ENCODE results near the gene GABRG3. TPM values are rescaled to one million over a fixed set of nuclear protein-coding genes. Genes with fewer than 3 reads are reported as not detected.

Gene GABRG3
- total RNA-seq, 1 donor from 2014 or later = not detected

DNA sequence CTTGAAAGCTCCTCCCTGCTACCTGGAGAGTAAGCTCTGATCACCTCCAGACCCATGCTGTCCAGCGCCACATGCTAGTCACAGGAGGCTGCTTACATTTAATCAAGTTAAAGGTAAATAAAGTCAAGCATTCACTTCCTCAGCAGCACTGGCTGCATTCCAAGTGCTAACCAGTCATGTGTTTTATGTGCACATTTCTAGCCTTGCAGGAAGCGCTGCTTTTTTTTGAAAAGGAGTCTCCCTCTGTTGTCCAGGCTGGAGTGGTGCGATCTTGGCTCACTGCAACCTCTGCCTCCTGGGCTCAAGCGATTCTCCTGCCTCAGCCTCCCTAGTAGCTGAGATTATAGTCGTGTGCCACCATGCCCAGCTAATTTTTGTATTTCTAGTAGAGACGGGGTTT lies 279.2 kb downstream of the GABRG3 start:
- ATAC-seq = no peak

DNA sequence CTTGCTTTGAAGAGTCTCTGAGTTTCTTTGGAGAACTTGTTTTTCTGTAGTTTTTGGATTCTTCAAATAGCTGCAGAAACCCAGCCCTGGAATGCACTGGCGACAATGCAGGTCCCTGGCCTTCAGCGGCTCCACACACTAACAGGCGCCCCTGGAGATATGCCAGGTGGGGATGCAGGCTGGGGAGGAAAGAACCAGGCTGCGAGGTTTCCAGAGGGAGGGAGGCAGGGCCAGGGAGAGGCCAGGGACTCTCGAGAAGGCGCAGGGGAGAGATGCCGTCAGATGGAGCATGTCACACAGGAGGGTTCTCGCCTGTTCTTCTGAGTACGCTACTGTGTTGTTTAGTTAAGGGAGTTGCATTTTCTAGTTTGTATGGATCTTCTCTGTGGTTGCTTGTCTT lies 283.1 kb downstream of the GABRG3 start:
- no peak for ATAC-seq

DNA sequence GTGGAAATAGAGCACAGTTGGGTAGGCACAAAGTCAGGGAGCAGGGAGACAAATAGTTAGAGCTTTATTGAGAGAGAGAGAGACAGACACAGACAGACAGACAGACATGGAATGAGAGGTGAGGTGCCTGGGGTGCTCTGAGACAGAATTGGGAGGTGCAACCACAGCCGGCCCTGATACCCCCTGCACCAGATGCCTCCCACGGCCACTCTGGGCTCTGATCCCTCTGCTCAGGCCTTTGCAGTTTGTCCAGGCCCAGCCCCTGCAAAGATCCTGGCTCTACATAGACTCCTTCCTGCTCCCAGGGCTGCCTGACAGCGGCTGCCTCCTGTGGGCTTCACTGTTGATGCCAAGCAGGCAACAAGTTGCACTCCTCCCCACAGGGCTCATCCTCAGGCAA lies 283.8 kb downstream of the GABRG3 start:
- ATAC-seq = no peak

DNA sequence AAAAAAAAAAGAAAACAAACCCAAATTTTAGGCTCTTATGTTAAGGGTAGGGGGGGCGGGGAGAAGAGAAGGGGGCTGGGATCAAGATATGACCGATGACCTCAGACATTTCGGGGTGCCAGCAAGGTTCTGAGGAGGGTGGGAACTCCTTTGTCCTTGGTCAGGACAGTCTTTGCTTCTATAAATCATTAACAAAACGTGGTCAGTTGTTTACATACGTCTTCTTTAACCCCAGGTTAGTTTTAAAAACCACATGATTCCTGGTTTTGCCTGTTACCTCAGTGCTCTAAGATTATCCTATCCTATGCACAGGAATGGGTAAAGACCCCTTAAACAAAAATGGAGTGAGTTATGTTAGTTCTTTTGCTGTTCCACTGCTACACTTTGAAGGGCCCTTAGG lies 285.5 kb downstream of the GABRG3 start:
- ATAC-seq = no peak

DNA sequence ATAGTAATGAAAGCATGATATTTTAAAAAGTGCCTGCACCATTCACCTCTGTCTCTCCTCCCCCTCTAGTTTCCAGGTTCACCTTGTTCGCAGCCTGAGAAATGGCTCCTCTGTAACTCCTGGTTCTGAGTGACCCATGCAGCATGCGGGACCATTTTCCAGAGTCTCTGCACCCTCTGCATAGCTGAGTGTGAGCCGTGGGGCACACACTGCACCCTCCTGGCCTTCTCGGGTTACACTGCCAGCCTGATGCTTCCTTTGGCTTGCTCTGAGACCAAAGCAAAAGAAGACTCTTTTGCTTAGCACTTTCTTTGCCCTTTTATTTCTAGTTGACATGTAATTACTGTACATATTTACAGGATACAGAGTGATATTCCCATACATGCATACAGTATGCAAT lies 287.3 kb downstream of the GABRG3 start:
- ATAC-seq = no peak

DNA sequence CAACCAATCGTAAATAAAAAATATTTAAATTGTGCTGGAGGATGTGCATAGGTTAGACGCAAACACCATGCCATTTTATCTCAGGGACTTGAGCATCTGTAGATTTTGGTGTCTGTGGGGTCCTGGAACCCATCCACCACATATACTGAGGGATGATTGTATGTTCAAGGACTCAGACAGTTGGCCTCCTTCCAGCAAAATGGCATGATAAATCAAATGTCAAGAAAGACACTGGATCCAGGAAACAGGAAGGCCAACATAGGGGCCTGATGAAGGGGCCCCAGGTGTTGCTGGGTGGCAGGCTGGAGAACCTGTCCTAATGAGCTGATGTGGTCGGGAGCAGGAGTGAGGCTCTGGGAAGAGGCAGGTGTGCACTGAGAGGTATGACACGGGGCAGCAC lies 289.5 kb downstream of the GABRG3 start:
- ATAC-seq = no peak

DNA sequence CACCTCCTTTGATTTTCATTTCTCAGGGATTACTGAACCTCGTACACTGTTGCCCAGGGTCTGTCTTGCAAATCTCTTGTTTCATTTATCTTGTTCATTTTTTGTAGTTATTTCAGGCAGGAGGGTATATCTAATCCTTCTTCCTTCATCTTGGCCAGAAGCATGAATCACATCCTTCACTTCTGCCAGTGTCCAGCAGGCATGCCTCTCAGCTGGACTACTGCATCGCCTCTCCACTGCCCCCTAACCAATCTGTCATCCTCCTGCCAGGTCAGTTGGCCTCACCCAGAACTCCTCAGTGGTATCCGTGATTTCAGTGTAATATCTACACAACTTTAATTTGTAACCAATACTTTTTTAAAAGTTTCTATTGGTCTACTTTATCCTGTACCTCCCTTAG lies 297.9 kb downstream of the GABRG3 start:
- ATAC-seq = no peak

DNA sequence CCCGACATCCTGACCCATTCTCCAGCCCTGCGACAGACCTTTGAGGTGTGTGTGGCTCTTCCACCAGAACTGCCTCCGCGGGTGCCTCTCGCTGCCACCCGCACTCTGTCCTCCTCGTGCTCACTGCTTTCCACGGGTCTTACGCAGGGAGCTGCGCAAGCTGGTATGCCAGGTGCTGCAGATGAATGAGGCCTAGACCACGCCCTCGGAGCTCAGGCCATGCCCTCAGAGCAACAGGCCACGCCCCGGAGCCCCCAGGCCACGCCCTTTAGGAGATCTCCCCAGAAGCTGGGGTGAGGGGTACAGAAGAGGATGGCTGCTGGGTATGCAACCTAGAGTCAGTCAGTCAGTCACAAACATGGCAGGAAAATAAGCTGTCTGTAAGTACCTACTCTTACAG lies 300.3 kb downstream of the GABRG3 start:
- ATAC-seq = no peak

DNA sequence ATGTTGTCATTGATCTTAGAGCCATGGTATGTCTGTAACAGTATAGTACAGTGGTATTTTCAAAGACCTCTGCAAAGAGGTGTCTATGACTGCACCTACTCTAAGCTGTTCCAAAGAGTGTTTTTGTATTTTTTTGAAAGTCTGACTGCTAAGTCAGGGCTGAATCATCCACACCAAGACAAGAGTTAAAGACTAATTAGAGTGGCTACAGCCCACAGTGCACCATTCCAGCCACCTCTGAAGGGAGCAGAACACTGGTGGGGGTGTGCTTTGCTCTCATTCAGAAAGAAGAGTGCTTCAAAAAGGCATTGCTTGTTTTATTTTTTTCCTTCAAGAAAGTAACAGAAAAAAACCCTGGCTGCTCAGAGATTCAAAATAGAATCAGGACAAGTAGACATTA lies 301.4 kb downstream of the GABRG3 start:
- ATAC-seq = no peak

DNA sequence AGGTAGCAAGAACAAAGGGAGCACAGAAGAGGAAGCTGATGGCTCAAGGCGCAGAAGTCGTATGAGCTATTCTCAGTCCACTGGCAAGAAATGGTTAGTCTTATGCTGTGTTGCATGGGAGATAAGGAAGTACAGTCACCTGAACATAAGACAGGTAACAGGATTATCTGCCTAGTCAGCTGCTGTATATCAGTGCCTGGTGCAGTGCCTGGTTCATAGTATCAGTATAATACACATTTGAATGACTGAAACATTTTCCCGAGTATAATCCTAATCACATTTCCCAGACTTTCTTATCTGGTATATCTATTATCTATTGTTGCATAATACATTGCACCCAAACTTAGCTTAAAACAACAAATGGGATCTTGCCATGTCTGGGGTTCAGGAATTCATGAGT lies 302.5 kb downstream of the GABRG3 start:
- ATAC-seq = no peak

DNA sequence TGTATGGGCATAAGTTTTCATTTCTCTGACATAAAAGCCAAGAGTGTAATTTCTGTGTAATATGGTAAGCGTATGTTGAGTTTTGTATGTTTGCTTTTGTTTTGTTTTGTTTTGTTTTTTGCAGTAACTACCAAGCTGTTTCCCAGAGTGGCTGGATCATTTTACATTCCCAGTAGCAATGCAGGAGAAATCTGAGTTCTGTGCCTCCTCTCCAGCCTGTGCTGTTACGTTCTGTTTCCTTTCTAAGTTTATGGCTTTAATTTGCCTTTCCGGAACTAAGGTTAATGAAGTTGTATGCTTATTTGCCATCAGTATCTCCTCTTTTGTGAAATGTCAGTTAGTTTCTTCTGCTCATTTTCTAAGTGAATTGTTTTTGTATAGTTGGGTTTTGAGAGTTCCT lies 307.8 kb downstream of the GABRG3 start:
- no peak for ATAC-seq

DNA sequence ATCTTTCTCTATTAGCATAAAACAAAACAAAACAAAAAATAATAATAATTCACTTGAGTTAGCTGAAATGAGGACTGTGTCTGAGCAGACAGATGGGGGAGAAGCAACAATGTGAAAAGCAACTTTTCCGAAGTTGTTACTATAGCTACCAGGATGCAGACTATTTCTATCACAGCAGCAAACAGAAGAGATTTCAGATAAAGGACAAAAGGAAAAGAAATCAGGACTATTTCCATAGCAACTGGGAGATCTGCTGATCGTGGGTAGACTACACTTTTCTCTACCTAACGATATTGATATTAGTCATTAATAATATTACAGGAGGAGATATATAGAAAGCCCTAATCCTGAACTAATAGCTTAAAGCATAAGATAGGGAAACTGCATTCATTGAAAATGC lies 321.7 kb downstream of the GABRG3 start:
- no peak for ATAC-seq

DNA sequence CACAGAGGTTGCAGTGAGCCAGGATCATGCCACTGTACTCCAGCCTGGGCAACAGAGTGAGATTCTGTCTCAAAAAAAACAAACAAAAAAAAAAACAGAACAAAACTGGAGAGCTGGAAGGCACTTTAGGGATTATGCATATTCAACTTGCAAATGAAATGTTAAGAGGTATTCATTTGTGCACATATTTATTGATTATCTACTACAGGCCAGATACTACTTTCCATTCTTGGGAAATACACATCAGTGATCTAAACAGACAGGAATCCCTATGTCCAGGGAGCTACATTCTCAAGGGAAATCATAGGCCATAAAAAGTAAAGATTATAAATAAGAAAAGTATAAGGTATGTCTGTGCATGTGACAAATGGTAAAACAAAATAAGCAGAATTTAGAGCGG lies 322.6 kb downstream of the GABRG3 start:
- no peak for ATAC-seq

DNA sequence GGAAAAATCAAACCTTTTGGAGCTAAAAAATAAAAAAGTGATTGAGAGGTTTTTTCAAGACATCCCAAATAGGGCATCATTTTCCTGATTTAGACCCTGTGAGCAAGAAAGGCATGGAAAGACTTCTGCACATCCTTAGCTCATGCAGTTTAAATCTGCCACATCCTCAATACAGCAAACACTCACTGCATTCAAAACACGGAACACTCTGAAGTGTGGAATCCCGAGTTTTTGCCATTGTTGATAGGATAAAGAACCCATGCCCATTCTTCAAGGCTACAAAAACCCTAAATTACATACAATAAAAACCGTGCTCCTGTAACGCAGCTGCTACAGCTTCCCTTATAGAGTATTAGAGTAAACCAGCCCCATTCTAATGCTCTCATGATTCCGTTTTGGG lies 346.8 kb downstream of the GABRG3 start:
- no peak for ATAC-seq

DNA sequence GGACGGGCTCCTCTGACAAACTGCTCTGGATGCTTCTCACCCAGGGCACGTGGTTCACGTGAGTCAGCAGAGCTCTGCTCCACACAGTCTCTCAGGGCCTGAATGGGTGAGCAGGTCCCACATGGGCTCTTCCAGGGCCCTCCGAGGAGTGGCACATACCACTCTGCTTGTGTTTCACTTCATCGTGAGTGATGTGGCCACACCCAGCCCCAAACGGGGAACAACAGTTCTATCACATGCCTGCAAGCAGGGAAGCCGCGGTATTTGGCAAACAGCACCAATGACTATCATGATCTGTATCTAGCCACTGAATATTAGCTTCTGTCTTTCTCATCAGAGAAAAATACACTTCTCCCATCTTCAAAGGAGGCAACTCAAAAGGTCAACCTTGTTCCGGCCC lies 352.8 kb downstream of the GABRG3 start:
- ATAC-seq = peak; percentile 36

DNA sequence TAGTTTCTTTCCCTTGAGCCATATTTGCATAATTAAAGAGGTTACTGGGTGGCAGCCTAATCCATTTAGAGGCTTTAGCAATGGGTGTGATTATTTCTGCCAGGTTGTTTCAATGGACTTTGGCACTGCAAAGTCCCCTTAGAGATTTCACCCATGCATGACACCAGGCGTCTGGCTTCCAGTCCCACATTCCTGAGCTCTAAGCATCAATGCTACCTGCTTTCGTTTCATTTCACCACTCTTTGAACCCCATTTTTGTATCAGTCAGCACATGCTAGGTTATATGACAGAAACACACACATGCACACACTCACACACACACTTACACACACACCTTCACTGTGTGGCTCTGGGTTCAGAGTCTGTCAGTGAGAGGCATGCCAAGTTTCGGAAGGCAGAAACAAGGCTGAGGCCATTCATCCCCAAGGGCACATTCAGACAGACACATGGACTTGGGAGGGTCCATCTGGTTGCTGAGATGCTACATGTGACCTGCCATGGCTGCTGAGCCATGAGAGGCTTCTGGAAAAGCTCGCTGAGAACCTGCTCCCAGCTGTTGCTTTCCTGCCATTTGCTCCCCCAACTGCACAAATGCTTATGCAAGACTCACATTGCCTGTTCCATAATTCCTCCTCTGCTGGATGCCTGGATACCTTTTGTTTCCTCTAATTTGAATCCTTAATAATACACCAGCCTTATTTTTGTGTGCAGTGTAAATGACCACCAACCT lies 354.1 kb downstream of the GABRG3 start:
- ATAC-seq = peak; percentile 8

DNA sequence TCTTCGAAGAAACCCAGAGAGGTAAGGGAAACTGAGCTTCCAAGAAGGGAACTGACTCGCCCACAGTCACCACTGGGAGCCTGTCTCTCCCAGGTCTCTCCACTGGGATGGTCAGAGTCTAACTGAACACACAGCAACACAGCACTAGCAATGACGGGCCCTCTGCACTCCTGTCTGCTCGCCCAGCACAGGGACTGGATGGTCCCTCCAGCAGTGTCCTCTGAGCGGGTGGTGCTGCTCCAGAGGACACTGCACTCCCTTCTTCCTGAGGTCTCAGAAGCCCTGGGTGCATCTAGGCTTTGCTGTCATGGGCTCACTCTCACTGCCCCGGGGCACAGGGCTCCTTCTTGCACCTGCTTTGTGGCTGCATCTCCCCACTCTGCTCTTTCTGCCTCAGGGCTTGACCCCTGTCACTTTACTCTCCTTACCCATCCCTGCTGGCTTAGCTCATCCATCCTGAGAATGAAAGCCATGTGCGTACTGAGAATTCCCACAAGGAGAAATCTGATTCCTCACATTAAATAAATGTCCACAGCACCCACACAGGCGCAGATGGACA lies 356.6 kb downstream of the GABRG3 start:
- ATAC-seq = no peak

DNA sequence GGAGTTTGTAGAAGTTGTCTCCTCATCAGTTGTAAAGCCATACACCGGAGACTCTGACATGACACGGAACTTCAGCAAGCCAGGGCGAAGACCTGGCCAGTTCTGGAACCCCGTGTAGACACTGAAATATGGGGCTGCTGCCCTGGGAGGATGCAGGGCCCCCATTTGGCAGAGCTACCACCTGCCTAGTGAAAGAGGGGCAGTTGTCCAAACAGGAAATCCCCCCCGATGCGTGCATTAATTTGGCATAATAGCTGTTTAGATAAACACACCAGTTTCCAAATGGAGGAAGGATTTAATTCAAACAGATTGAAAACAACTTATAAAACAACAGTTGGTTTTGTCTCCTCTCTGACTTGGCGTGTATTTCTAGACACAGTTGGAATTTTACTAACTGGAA lies 357.2 kb downstream of the GABRG3 start:
- ATAC-seq = no peak

DNA sequence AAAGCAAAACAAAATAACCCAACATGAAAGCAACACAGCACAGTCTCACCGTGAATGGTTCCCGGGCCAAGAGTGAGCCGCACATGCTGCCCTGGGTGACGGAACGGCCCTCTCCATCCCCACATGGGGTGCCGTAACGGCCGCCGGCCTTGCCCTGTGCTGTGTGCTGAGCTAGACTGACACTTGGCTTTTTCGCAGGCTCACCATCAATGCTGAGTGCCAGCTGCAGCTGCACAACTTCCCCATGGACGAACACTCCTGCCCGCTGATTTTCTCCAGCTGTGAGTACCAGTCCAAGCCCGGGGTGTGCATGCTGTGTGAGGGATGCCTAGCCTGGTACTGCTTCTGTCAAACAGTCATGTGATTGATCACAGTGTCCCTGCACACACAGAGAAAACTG lies 357.6 kb downstream of the GABRG3 start:
- no peak for ATAC-seq

DNA sequence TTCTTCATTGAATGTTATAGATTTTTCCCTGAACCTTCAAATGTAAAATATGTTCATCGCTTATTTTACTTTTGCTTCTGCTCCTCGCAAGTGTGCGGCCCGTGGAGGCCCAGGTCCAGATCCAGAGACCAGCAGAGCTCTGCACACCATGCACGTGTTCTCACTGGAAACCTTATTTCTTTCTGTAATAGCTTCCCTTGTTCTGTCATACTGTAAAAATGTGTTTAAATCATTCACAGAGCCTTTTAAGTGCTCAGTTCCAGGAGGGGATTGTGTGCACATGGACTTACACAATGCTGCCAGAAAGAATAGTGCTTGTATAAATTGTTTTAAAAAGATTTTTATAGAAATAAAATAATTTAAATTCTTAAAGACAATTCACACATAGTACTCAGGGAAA lies 359.3 kb downstream of the GABRG3 start:
- no peak for ATAC-seq

DNA sequence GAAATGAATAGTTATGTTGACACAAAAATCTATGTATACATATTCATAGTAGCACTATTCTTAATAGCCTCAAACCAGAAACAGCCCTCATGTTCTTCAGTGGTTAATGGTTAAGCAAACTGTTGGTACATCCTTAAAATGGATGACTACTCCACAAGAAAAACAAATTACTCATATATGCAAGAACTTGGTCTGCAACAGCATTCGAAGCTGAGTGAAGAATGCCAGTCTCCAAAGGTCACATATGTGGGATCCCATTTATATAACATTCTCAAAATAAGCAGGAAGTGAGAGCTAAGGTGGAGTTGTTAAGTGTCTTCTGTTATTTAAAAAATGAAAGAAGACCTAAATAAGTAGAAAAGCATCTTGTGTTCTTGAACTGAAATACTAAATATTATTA lies 365.7 kb downstream of the GABRG3 start:
- no peak for ATAC-seq

DNA sequence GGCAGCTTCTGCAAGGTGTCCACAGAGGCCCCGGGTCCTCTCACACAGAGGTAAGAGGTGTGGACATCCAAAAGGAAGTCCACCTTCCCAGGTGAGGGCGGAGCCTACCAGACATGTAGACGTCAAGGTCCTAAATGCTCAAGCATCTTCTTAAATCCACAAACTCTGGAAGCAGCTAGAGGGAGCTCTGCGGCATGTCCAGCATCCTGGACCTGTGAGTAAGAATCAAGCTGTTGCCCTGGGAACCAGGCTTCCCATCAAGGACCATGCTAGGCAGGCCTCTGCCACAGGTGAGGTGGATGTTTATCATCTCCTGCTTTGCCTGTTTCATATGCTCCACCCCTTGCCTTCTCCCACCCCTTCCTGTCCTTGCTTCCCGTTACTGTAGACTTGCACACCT lies 368.2 kb downstream of the GABRG3 start:
- ATAC-seq = no peak

DNA sequence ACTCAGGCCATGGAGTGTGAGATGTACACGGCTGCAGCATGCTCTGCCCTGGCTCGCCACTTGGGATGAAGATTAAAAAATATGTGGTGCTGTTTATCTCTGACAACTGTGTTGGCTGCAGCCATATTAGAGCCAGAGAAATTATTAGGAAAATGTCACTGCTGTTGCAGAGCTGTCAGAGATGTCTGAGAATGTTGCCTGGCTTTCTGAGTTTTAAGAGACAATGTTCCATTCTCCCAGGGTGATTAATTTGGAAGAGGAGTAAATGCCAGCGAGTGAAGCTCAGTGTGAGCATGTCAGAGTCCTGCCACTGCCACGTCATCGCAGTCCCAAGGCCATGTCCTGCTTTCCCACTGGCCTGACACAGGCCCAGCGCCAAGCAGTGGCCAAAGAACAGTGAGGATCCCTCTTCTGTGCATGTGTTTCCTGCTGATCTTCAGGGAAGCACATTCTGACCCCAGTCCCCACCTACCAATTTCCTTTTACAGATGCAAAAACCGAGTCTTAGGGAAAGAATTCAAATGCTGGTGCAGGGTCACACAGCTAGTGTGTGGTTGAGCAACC lies 370.9 kb downstream of the GABRG3 start:
- no peak for ATAC-seq

DNA sequence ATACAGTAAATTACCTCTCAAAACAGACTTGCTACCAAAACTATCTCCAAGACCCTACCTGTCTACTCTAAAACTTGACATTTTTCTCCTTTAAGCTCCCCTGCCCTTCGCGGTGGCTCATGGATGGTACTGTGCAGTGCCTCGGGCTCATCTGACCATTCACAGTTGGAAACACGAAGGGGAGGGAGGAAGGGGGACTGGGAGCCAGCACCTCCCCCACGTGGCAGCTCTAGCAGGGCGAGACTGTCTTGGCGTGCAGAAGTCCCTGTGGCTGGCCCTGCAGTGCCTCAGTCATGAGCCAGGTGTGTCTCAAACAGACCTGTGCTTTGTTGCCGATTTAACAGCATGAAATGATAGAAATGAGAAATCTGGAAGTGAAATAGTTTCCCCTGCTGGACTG lies 372.0 kb downstream of the GABRG3 start:
- no peak for ATAC-seq

DNA sequence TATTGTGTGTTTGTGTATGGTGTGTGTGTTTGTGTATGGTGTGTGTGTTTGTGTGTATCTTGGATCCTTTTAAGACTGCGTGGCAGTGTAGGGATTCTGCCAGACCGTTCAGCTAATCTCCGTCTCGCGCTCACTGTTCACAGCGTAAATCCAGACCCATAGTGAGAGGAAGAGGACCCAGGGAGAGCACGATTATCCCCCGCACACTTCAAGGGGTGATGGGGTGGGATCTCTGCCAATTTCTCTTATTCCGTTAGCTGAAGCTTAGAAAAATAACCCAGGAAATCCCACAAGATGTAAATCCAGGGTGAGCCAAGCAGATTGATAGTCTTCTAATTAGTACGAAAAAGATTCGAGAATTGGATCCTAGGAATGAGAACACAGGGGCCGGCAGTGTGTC lies 381.2 kb downstream of the GABRG3 start:
- ATAC-seq = no peak

Measured in esophagus mucosa (tissue), 1 donor.